Cardiac muscle cell (in vitro differentiated cells and primary cell): ENCODE data around the gene ZSWIM3. TPM values are rescaled to one million over a fixed set of nuclear protein-coding genes. Genes with fewer than 3 reads are reported as not detected.
"Not testable (repeated sequence)": the region's sequence is repeated elsewhere in the genome, so short reads cannot be mapped to it uniquely, and the experiment has no call there.

ENCODE experiments used
- DNase-seq, 2 donors: peaks; one replicate each; pipeline versions ENCODE4 v3.0.0 to v3.0.0-alpha.2; 2010 to 2017; ENCODE audit warnings: low read depth in 1 of 2, low spot score in 1 of 2
- H3K27ac ChIP-seq: fragments of 200-600 bp; sonication (generic); 2 replicates; pipeline ENCODE4 v1.5.1; 2016
- H3K27me3 ChIP-seq: fragments of 200-600 bp; sonication (generic); 2 replicates; pipeline ENCODE4 v1.6.0; 2016; ENCODE audit warnings: control low read depth
- H3K36me3 ChIP-seq: fragments of 200-600 bp; sonication (generic); 2 replicates; pipeline ENCODE4 v1.5.1; 2016; ENCODE audit warnings: control low read depth
- H3K4me1 ChIP-seq: fragments of 200-600 bp; sonication (generic); 2 replicates; pipeline ENCODE4 v1.8.1; 2017; ENCODE audit warnings: low read depth, mild to moderate bottlenecking, mixed run types
- H3K4me3 ChIP-seq: fragments of 200-600 bp; sonication (generic); 2 replicates; pipeline ENCODE4 v1.5.1; 2016; ENCODE audit warnings: mild to moderate bottlenecking
- H3K9me3 ChIP-seq: fragments of 200-600 bp; sonication (generic); 2 replicates; pipeline ENCODE4 v1.5.1; 2017; ENCODE audit warnings: low read depth, mild to moderate bottlenecking, control low read depth
- polyA plus RNA-seq: library from polyadenylated mRNA; unstranded; fragments of >200 nt; fragmentation: Nextera tagmentation; extraction: Ambion mirVana; gene quantifications from 2 replicates; pipeline ENCODE4 v1.2.1, GENCODE V29; 2016
- total RNA-seq: library from RNA; depleted of rRNA; stranded (reverse); fragments of >200 nt; gene quantifications from 2 replicates; pipeline ENCODE4 v1.2.3, GENCODE V29; 2016
- TF ChIP-seq, protein P1 (sequence below): IDR thresholded peaks from 2 replicates; pipeline ENCODE4 v1.5.1; 2012; ENCODE audit warnings: low read depth, mild to moderate bottlenecking, low read length

The ZSWIM3 gene
- total and polyA plus RNA-seq, 2 experiments from 2014 or later: 2.2 to 8.0 TPM

DNA sequence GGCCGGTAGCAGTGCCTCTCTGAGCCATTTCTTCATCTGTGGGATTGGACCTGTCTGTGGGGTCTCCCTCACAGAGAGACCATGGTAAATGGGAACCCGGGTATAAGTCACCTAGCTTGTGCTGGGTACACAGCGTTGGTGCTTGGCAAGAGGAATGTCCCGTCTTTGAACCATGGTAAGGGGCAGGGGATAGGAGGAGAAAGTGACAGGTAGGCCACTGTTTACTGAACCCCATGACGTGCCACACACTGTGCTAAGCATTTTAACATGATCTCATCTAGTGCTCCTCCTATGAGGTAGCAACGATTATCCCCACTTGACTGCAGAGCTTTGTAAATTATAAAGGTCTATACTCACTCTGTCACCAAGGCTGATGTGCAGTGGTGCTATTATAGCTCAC, 29.7 kb upstream of the ZSWIM3 start:
- H3K4me1 ChIP-seq: peaks cover 46% of the 10 kb centered on the region
- H3K27me3 ChIP-seq: no peaks in the 10 kb centered on the region
- no peak for DNase-seq
- no peaks in the 10 kb centered on the region for H3K9me3 ChIP-seq
- no peak overlapping the region for H3K4me3 ChIP-seq
- H3K27ac ChIP-seq: peak overlapping the region; percentile 95
- no peaks in the 10 kb centered on the region for H3K36me3 ChIP-seq
- TF ChIP-seq, protein P1, sequence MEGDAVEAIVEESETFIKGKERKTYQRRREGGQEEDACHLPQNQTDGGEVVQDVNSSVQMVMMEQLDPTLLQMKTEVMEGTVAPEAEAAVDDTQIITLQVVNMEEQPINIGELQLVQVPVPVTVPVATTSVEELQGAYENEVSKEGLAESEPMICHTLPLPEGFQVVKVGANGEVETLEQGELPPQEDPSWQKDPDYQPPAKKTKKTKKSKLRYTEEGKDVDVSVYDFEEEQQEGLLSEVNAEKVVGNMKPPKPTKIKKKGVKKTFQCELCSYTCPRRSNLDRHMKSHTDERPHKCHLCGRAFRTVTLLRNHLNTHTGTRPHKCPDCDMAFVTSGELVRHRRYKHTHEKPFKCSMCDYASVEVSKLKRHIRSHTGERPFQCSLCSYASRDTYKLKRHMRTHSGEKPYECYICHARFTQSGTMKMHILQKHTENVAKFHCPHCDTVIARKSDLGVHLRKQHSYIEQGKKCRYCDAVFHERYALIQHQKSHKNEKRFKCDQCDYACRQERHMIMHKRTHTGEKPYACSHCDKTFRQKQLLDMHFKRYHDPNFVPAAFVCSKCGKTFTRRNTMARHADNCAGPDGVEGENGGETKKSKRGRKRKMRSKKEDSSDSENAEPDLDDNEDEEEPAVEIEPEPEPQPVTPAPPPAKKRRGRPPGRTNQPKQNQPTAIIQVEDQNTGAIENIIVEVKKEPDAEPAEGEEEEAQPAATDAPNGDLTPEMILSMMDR: no peak

DNA sequence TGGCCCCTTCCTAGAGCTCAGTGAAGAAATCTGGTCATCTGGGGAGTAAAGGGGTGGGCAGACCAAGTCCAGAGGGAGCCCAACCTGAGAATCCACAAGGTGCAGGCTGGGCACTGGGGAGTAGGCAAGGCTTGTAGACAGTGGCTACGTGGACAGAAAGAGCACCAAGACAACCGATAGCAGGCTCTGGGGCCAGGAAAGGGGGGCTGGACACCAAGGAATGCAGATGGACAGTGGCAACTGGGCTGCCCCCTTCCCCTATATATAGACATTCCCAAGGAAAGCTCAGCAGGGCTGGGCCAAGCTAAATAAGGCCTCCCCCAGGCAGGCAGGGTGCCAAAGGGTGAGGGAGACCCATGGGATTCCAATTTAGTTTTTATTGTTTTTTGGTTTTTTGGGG, 28.8 kb upstream of the ZSWIM3 start:
- Histone ChIP-seq H3K9me3 (no peaks in the 10 kb centered on the region), H3K27ac (peak overlapping the region; percentile 95), H3K4me1 (peaks cover 53% of the 10 kb centered on the region), H3K36me3 (no peaks in the 10 kb centered on the region), H3K27me3 (no peaks in the 10 kb centered on the region), H3K4me3 (no peak overlapping the region)
- peak in 1 of 2 donors; percentile 86 for DNase-seq
- TF ChIP-seq, protein P1: no peak

DNA sequence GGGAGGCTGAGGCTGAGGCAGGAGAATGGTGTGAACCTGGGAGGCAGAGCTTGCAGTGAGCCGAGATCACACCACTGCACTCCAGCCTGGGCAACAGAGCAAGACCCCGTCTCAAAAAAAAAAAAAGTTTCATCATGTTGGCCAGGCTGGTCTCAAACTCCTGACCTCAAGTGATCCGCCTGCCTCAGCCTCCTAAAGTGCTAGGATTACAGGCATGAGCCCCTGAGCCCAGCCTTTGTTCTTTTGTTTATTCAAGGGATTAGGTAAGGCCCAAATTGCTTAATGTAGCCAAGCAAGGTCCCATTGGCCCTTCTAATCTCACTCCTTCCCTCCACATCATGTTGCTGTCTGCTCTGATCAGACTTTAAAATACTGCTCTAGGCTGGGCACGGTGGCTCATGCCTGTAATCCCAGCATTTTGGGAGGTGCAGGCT, 27.7 kb upstream of the ZSWIM3 start:
- not testable (repeated sequence) for H3K9me3 ChIP-seq, H3K4me3 ChIP-seq, H3K27me3 ChIP-seq, H3K36me3 ChIP-seq, DNase-seq
- H3K27ac ChIP-seq: peak overlapping the region; percentile 95
- peaks cover 50% of the 10 kb centered on the region for H3K4me1 ChIP-seq

DNA sequence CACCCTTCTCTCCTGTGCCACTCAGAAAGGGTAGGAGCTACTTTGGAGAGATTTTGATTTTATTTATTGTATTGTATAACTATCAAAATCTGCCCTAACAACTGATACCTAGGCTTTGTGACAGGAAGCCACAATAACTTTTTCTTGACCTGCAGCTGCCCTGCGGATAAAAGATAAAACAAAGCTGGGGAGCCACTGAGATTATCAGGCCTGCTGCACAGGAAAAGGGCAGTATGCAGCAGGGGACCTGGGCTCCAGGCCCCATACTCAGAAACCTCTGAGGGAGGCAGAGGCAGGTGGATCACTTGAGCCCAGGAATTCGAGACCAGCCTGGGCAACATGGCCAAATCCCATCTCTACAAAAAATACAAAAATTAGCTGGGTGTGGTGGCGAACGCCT, 24.8 kb upstream of the ZSWIM3 start:
- H3K36me3 ChIP-seq: no peaks in the 10 kb centered on the region
- TF ChIP-seq, protein P1: no peak
- no peak overlapping the region for H3K4me3 ChIP-seq
- no peaks in the 10 kb centered on the region for H3K9me3 ChIP-seq
- no peaks in the 10 kb centered on the region for H3K27me3 ChIP-seq
- no peak for DNase-seq
- peaks cover 39% of the 10 kb centered on the region for H3K4me1 ChIP-seq
- peak overlapping the region; percentile 87 for H3K27ac ChIP-seq

DNA sequence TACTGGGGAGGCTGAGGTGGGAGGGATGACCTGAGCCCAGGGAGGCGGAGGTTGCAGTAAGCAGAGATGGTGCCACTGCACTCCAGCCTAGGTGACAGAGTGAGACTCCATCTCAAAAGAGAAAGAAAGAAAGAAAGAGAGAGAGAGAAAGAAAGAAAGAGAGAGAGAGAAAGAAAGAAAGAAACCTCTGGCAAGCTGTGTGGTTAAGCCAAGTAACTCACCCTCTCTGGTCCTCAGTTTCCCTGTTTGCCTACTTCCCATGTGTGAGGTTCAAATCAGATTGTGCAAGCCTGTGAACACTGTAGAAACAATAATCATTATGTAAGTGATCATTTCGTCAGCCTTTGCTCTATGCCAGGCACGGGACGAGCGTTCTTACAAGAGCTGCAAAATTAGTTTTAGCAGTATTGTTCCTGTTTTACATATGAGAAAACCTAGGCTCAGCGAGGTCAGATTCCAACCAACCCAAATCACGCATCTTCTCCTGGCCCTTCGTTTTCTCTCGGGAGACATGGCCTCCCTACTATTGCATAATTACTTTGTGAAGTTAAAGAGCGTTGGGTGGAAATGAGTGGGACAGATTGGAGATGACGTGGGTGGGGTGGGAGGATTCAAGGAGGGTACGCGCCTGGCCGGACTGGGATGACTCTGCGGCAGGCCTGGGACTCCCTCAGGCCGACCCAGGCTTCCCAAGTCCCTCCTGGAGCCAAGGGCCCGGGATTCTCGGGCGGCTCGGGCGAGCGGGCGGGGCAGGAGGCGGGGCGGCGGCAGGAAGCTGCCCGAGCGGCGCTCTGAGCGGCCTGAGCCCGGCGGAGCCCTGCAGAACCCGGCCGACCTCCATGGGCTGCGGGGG, 24.2 kb upstream of the ZSWIM3 start, which contains the start of gene SNX21:
SNX21 (plus strand) TSS at position 770 of the 853 bp plus-strand sequence. CDS start 121 bp downstream, outside the sequence.
- no peaks in the 10 kb centered on the region for H3K27me3 ChIP-seq
- peaks cover 33% of the 10 kb centered on the region for H3K4me1 ChIP-seq
- TF ChIP-seq, protein P1: no peak
- no peaks in the 10 kb centered on the region for H3K9me3 ChIP-seq
- peak within 1 kb of the TSS; percentile 87 for H3K27ac ChIP-seq
- H3K4me3 ChIP-seq: peak within 1 kb of the TSS; percentile 66
- DNase-seq: peak; percentile 91 to 99
- no peaks in the 10 kb centered on the region for H3K36me3 ChIP-seq
